ENCODE results near the gene DCBLD2.
"Not testable (repeated sequence)": the region's sequence is repeated elsewhere in the genome, so short reads cannot be mapped to it uniquely, and the experiment has no call there.

The DCBLD2 gene

GRCh38 chr3:98884675-98885371 lies 16.7 kb downstream of the DCBLD2 start:
- TF ChIP-seq GATA1 (IDR thresholded peaks at IDR 0.05; ENCODE audit: low read depth, low read length) (no peak), POLR2A (IDR thresholded peaks at IDR 0.05; ENCODE audit: low read length) (no peak)
- DNase-seq, result no peak

DNA sequence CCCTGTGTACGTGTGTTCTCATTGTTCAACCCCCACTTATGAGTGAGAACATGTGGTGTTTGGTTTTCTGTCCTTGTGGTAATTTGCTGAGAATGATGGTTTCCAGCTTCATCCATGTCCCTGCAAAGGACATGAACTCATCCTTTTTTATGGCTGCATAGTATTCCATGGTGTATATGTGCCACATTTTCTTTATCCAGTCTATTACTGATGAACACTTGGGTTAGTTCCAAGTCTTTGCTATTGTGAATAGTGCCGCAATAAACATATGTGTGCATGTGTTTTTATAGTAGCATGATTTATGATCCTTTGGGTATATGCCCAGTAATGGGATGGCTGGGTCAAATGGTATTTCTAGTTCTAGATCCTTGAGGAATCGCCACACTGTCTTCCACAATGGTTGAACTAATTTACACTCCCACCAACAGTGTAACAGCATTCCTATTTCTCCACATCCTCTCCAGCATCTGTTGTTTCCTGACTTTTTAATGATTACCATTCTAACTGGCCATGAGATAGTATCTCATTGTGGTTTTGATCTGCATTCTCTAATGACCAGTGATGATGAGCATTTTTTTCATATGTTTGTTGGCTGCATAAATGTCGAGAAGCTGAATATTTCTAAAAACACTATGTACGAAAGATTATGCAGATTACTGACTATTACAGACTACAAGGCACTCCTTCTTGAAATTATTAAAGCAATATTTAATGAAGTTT lies 18.7 kb downstream of the DCBLD2 start:
- not testable (repeated sequence) for DNase-seq

DNA sequence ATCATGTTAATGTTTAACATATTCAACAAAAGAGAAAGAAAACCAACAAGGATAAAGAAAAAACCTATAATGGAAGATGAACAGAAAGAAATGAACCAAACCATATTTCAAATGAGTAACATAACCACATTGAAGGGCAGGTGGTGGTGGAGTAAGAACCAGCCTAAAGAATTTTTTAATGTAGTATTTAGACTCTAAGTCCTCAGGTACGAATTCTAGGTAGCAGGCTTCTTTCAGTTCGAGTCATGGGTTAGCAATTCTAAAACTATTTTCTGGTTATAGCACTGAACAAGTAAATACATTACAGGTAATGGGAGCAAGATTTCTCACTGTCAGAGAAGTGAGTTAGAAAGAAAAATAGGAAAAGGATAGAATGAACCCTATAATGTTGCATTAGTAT lies 24.4 kb downstream of the DCBLD2 start:
- TF ChIP-seq POLR2A (IDR thresholded peaks at IDR 0.05; ENCODE audit: low read length) (no peak), GATA1 (IDR thresholded peaks at IDR 0.05; ENCODE audit: low read depth, low read length) (no peak)
- DNase-seq, result no peak

DNA sequence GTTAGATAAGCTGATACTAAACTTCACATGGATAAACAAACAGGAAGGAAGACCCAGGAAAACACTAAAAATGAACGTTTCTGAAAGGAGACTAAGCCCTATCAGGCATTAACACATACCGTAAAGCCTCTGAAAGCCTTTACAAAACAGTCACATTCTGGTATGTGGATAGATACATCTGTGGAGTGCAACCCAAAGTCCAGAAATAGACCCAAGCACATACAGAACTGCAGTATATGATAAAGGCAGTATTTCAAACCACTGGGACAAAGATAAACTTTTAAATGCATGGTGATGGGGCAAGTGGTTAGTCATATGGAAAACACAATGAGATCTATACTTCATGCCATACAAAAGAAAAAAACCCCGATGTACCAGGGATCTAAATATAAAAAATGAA lies 26.0 kb downstream of the DCBLD2 start:
- no peak for TF ChIP-seq GATA1 (IDR thresholded peaks at IDR 0.05; ENCODE audit: low read depth, low read length)
- peak; percentile 60 to 87 for DNase-seq

GRCh38 chr3:98874602-98875249 lies 26.8 kb downstream of the DCBLD2 start:
- no peak for TF ChIP-seq GATA1 (IDR thresholded peaks at IDR 0.05; ENCODE audit: low read depth, low read length)
- TF ChIP-seq POLR2A (IDR thresholded peaks at IDR 0.05; ENCODE audit: low read length), result no peak
- peak; percentile 31 to 52 for DNase-seq

- DNase-seq, result no peak
Measured at GRCh38 chr3:98869391-98869790, 32.1 kb downstream of the DCBLD2 start.

GRCh38 chr3:98857971-98858370 lies 43.5 kb downstream of the DCBLD2 start:
- not testable (repeated sequence) for DNase-seq

More at GRCh38 chr3:98869391-98869790, 32.1 kb downstream of the DCBLD2 start:
- TF ChIP-seq POLR2A (IDR thresholded peaks at IDR 0.05; ENCODE audit: low read length) (no peak), GATA1 (IDR thresholded peaks at IDR 0.05; ENCODE audit: low read depth, low read length) (no peak)

DNA sequence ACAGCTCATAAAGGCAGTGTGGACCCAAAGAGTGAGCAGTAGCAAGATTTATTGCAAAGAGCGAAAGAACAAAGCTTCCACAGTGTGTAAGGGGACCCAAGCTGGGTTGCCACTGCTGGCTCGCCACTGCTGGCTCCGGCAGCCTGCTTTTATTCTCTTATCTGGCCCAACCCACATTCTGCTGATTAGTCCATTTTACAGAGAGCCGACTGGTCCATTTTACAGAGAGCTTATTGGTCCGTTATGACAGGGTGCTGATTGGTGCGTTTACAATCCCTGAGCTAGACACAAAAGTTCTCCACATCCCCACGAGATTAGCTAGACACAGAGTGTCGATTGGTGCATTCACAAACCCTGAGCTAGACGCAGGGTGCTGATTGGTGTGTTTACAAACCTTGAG lies 44.2 kb downstream of the DCBLD2 start:
- DNase-seq, result not testable (repeated sequence)

GRCh38 chr3:98856724-98857123 lies 44.8 kb downstream of the DCBLD2 start:
- no peak for TF ChIP-seq POLR2A (IDR thresholded peaks at IDR 0.05; ENCODE audit: low read length)
- TF ChIP-seq GATA1 (IDR thresholded peaks at IDR 0.05; ENCODE audit: low read depth, low read length), result no peak
- DNase-seq, result no peak

DNA sequence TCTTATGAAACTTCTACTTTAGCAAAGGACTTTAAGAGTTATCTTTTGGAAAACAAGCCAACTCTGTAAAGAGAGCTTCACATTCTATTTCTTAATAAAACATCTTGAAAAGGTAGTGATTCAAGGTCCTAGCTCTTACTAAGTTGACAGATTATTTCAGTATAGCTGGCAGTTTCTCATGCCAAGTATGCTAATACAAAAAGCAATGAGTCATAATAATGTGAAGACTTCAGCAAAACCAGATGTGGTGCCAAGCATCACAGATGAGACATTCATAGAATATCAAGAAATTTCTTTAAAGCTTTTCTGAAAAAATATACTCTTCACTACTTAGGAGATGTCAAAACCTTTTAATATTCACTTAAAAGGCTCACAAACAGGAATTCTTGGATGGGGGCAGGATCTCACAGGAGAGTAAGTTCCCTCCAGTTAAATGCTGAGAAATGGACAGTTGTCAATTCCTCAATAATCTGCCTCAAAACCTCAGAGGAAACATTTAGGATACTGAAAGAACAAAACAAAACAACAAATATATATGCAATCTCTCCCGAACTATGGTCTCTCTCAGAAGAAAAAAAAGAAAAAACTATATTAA lies 45.6 kb downstream of the DCBLD2 start:
- no peak for DNase-seq
- TF ChIP-seq POLR2A (IDR thresholded peaks at IDR 0.05; ENCODE audit: low read length) (no peak), GATA1 (IDR thresholded peaks at IDR 0.05; ENCODE audit: low read depth, low read length) (no peak)

GRCh38 chr3:98848108-98848507 lies 53.4 kb downstream of the DCBLD2 start:
- TF ChIP-seq GATA1 (IDR thresholded peaks at IDR 0.05; ENCODE audit: low read depth, low read length), result no peak
- TF ChIP-seq POLR2A (IDR thresholded peaks at IDR 0.05; ENCODE audit: low read length), result no peak

DNA sequence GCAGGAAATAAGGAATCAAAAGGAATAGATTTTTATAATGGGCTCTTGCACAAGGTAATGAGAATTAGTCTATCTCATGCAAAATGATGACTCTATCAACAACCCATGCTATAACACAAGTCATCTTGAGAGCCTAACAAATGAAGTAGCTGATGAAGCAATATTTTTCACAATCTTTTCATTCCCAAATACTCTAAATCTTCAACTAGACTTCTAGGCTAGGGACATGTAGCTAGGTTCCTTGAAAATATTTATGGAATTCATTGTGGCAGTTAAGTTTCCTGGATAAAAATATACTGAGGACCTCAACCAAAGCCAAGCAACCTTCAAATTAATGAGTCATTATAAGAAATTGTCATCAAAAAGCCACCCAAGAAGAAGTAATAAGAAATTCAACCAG lies 55.4 kb downstream of the DCBLD2 start:
- TF ChIP-seq GATA1 (IDR thresholded peaks at IDR 0.05; ENCODE audit: low read depth, low read length) (no peak), POLR2A (IDR thresholded peaks at IDR 0.05; ENCODE audit: low read length) (no peak)
- no peak for DNase-seq

More at GRCh38 chr3:98848108-98848507, 53.4 kb downstream of the DCBLD2 start:
- no peak for DNase-seq

DNA sequence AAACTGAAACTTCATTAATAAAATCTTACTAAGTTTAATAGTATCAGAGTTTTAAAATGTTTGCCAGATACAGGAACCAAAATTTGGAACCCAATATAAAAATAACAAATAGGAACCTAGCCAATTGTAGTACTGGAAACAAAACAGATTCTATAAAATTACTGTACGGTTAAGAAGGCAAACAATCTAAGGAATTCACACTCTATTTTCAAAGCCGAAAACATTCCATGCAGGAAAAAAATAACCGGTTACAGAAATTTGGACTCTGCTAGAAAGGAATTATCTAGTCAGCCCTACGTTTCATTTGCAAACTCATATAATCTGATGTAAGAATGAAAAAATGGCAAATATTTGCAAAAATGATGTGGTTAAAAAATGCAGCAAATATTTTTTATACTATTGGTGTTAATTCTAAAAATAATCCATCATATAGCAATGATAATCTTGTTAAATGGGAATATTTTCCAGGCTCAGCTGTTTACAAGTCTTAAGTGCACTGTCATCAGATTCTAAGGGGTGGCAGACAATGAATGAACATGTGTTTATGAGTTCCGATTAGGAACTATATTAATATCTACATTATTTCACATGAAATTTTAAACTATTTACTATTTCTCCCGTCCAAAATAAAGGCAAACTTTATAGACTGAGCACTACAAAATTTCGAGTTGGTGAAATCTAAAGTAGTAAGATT lies 58.1 kb downstream of the DCBLD2 start:
- DNase-seq, result no peak
- TF ChIP-seq POLR2A (IDR thresholded peaks at IDR 0.05; ENCODE audit: low read length), result no peak
- no peak for TF ChIP-seq GATA1 (IDR thresholded peaks at IDR 0.05; ENCODE audit: low read depth, low read length)

DNA sequence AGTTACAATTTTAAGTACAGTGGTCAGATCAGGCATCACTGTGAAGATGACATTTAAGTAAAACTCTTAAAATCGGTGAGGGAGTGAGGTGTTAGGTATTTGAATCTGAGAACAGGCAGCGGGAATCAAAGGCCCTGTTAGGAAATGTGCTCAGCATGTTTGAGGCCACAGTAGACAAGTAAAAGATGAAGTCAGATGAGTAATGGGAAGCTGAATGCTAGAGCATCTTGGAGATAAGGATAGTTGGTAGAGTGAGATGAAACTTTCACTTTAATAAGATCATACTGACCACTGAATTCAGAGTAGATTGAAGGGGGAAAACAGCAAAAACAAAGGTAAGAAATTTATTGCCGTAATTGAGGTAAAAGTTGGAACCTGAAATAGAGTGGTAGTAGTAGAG lies 61.6 kb downstream of the DCBLD2 start:
- peak; percentile 10 to 11 for DNase-seq
- TF ChIP-seq POLR2A (IDR thresholded peaks at IDR 0.05; ENCODE audit: low read length) (no peak), GATA1 (IDR thresholded peaks at IDR 0.05; ENCODE audit: low read depth, low read length) (no peak)

- not testable (repeated sequence) for DNase-seq
Measured at GRCh38 chr3:98831060-98831459, 70.4 kb downstream of the DCBLD2 start.

Measured in erythroblast (primary cell).